ENCODE measurements around the gene OPHN1.

DNA sequence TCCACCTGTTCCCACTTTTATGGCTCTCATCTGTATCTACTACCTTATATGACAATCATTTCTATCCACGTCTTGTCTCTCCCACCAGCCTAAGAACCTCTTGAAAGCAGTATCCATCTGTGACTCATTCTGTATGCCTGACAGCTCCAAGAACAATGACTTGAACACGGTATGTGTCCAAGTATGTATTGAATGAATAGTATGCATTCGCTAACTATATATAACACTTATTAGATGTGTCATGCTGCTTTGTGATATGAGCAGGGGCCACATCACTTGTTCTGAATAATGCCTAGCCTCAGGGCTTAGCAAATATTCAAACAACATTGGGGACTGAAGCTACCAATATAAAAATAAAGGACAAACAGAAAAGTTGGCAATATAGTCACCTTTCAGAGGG lies 4.9 kb downstream of the OPHN1 start:
- TF ChIP-seq EZH2 (IDR thresholded peaks at IDR 0.05) (no peak), POLR2AphosphoS5 (IDR thresholded peaks at IDR 0.05; ENCODE audit: borderline replicate concordance, low read depth, low read length) (no peak)
